Pancreas (tissue), 10 donors: ENCODE measurements around the gene BTBD17. TPM values are rescaled to one million over a fixed set of nuclear protein-coding genes. Genes with fewer than 3 reads are reported as not detected.
A peak's percentile ranks its signal among the peaks of the same experiment; 100 is the strongest.

ENCODE experiments used
- ATAC-seq, 4 donors: fragments of 200-7000 bp; cut with Tn5 transposase; one replicate each; pipeline versions ENCODE4 v1.8.0 to v1.9.1; 2020; ENCODE audit warnings: mild to moderate bottlenecking in 4 of 4, moderate library complexity in 4 of 4
- DNase-seq, 6 donors: peaks; one replicate each; pipeline ENCODE4 v3.0.0-alpha.2; 2020
- FAIRE-seq: peaks from 2 replicates; lab custom pipeline; 2012; peaks lifted over from hg19 to GRCh38; lab: Jason Lieb, UNC
- H3K27ac ChIP-seq, 4 donors: fragments of 200-600 bp; sonication (generic); 1 replicate in 3 of 4; 2 replicates in 1 of 4; pipeline versions ENCODE4 v1.5.0 to v1.8.0; 2020
- H3K27me3 ChIP-seq, 4 donors: fragments of 200-600 bp; one replicate each; pipeline ENCODE4 v1.8.0; 2021
- H3K36me3 ChIP-seq, 3 donors: fragments of 200-600 bp; sonication (generic) in 1 of 3; one replicate each; pipeline versions ENCODE4 v1.5.0 to v1.8.0; 2020 to 2021
- H3K4me1 ChIP-seq, 3 donors: fragments of 200-600 bp; one replicate each; pipeline ENCODE4 v1.8.0; 2021
- H3K4me3 ChIP-seq, 4 donors: fragments of 200-600 bp; sonication (generic) in 2 of 4; one replicate each; pipeline versions ENCODE4 v1.5.0 to v1.8.0; 2020 to 2021
- H3K9me3 ChIP-seq, 4 donors: fragments of 200-600 bp; one replicate each; pipeline ENCODE4 v1.8.0; 2021
- WGBS, 2 donors: extraction: QIAGEN DNeasy Blood & Tissue Kit; methylation state at CpG; one replicate each; pipeline ENCODE4 v1.1.7; 2013; 5-methylcytosine and 5-hydroxymethylcytosine counted together
- intact Hi-C, 3 donors: fragments of 100-400 bp; cut with DNase I; formaldehyde crosslinking; loops; one replicate each; pipeline versions ENCODE4 v1.11.1 to v1.14.2; 2022
- polyA plus RNA-seq, 2 donors: library from polyadenylated mRNA; stranded (reverse); fragments of 200-250 nt; gene quantifications; one replicate each; pipeline ENCODE4 v1.2.3, GENCODE V29; 2013
- total RNA-seq, 6 donors: library from RNA; stranded (reverse); fragmentation: NEBNext Ultra II Directional in 4 of 6; extraction: Animal tissue kit (Norgen Biotek cat#: 25700) in 4 of 6; gene quantifications; one replicate each; pipeline versions ENCODE4 v1.2.1 to v1.2.4, GENCODE V29; 2021 to 2023
- TF ChIP-seq, protein P1 (sequence below), 4 donors: fragments of 200-600 bp; sonication (generic) in 3 of 4; IDR thresholded peaks; one replicate each; pipeline versions ENCODE4 v1.5.0 to v1.8.0; 2021; ENCODE audit warnings: antibody characterized with exemption in 4 of 4
- donor health status: healthy with polysubstance abuse.
- donor health status: DM: no; HTN: no; CAD: no; lungs with moderate emphysema.
- donor health status: DM: no; HTN: no; CAD: no.
- donor health status: control.
- donor health status: control.
- donor health status: Bipolar disorder and iron deficiency.
- donor health status: DM: yes; HTN: yes; CAD: no.
- donor health status: DM: no; HTN: no; CAD: no.
- donor health status: DM: no; HTN: no; CAD: no.
- donor health status: DM: yes; HTN: yes; CAD: no.

Gene BTBD17
- total and polyA plus RNA-seq, 8 donors, result 0.08 to 1.7 (median 0.17) TPM

DNA sequence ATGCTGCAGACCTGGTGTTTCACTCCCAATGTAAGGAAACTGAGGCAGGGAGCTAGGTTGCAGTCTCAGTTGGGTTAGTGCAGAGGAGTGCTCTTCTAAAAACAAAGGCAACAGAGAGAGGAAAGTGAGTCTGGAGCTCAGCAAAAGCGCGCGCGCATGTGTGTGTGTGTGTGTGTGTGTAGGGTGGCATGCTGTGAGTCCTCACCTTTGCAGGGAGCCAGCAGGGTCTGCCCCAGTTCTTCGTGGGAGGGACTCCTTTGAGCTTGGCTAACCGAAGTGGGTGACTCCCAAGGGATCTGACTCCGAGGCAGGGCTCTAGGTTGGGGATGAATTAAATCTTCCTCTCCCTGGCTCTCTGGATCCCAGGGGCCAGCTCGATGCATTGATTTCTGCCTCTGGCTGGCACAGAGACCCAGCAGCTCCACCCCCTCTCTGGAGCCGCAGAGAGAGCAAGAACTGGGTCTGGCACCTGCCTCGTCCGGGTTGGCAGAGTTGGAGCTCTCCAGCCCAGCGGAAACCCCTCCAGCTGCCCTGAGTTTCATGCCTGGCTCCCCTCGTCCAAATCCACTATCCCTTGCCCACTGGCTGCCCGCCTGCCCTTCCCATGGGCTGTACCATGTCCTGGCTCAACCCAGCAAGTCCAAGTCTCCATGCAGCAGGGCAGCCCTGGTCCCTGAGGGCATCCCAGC is 1.3 kb upstream of the BTBD17 start:
- no peaks in the 10 kb centered on the region for H3K9me3 ChIP-seq
- no peaks in the 10 kb centered on the region for H3K4me1 ChIP-seq
- DNase-seq (peak in 1 of 6 donors; percentile 60), FAIRE-seq (no peak), ATAC-seq (peak in 1 of 4 donors; percentile 15)
- no peaks in the 10 kb centered on the region for H3K36me3 ChIP-seq
- TF ChIP-seq, protein P1, sequence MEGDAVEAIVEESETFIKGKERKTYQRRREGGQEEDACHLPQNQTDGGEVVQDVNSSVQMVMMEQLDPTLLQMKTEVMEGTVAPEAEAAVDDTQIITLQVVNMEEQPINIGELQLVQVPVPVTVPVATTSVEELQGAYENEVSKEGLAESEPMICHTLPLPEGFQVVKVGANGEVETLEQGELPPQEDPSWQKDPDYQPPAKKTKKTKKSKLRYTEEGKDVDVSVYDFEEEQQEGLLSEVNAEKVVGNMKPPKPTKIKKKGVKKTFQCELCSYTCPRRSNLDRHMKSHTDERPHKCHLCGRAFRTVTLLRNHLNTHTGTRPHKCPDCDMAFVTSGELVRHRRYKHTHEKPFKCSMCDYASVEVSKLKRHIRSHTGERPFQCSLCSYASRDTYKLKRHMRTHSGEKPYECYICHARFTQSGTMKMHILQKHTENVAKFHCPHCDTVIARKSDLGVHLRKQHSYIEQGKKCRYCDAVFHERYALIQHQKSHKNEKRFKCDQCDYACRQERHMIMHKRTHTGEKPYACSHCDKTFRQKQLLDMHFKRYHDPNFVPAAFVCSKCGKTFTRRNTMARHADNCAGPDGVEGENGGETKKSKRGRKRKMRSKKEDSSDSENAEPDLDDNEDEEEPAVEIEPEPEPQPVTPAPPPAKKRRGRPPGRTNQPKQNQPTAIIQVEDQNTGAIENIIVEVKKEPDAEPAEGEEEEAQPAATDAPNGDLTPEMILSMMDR (IDR thresholded peaks at IDR 0.05), result no peak
- no peak overlapping the region for H3K4me3 ChIP-seq
- 28% methylated on average over 13 to 14 of the region's 14 CpGs for WGBS, 2 donors
- H3K27me3 ChIP-seq, result peaks cover 0 to 10% (median 0%) of the 10 kb centered on the region in 4 donors
- H3K27ac ChIP-seq, result no peak overlapping the region
- intact Hi-C loops, result loop anchor here in 1 of 3 donors (5.0 kb wide), 1 partner anchor 51 kb away; no protein-coding TSS in a partner anchor

DNA sequence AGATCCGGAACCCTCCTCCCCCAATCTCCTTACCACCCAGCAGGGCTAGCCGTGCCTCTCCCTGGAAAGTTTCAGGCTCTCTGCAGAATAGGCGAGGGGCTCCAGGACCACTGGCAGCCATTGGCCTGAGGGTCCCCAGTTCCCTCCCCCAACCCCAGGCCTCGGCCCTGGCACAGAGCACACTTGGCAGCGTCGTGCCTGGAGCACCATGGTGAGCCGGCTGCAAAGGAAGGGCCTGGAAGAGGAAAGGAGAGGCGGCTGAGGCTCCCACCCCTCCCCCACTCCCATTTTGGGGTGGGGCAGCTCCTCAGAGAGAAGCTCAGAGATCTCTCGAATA is 369 bp upstream of the BTBD17 start:
- Histone ChIP-seq H3K4me1 (peaks cover 0 to 3% (median 0%) of the 10 kb centered on the region in 3 donors), H3K4me3 (no peak overlapping the region), H3K27ac (no peak overlapping the region), H3K27me3 (peaks cover 0 to 18% (median 2%) of the 10 kb centered on the region in 4 donors), H3K36me3 (no peaks in the 10 kb centered on the region), H3K9me3 (no peaks in the 10 kb centered on the region)
- intact Hi-C loops, result loop anchor here in 1 of 3 donors (5.0 kb wide), 1 partner anchor 50 kb away; no protein-coding TSS in a partner anchor
- FAIRE-seq, result no peak
- no peak for DNase-seq
- TF ChIP-seq, protein P1 (IDR thresholded peaks at IDR 0.05), result no peak
- 19 to 28% methylated on average over 9 of the region's 9 CpGs for WGBS, 2 donors
- ATAC-seq, result no peak

DNA sequence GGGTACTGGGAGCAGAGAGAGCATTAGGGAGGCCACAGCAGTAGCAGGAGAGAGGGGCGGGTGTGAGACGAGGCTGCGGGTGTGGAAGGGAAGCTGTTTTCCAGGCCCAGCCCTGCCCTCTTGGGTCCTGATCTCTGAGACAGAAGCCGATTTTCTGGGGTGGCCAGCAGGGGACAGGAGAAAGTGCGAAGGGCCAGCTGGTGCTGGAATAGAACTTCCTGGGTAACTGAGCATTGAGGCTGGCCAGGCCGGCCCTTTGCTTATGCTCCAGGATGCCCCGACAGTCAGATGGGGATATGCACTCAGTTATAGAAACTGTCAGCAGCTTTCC is 804 bp downstream of the BTBD17 start:
- no peak for FAIRE-seq
- no peaks in the 10 kb centered on the region for H3K9me3 ChIP-seq
- H3K4me1 ChIP-seq, result peaks cover 0 to 3% (median 0%) of the 10 kb centered on the region in 3 donors
- no peak overlapping the region for H3K4me3 ChIP-seq
- ATAC-seq, result no peak
- intact Hi-C loops, result loop anchor here in 1 of 3 donors (5.0 kb wide), 1 partner anchor 49 kb away; no protein-coding TSS in a partner anchor
- DNase-seq, result no peak
- TF ChIP-seq, protein P1 (IDR thresholded peaks at IDR 0.05), result no peak
- no peaks in the 10 kb centered on the region for H3K36me3 ChIP-seq
- WGBS, 2 donors, result 40 to 56% methylated on average over 7 of the region's 7 CpGs
- peaks cover 0 to 23% (median 2%) of the 10 kb centered on the region in 4 donors for H3K27me3 ChIP-seq
- H3K27ac ChIP-seq, result no peak overlapping the region

DNA sequence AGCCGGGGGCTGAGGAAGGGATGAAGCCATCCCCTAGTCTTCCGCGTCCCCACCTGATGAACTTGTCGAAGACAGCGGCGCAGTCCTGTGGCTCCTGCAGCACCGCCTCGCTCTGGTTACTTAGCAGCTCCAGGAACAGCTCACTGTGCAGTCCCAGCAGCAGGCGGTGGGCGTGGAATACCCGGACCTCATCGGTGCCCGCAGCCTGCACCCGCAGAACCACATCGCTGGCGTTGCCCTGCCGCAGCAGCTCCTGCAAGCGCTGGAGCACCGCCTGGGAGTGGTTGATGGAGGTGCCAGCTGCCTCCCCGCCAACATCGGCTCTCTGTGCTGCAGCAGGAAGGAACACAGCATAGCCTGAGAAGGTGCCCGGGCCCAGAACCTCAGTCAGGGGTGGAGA is 1.8 kb downstream of the BTBD17 start:
- H3K4me3 ChIP-seq, result no peak overlapping the region
- H3K27me3 ChIP-seq, result peaks cover 0 to 23% (median 2%) of the 10 kb centered on the region in 4 donors
- FAIRE-seq (no peak), ATAC-seq (no peak), DNase-seq (no peak)
- H3K4me1 ChIP-seq, result peaks cover 0 to 3% (median 0%) of the 10 kb centered on the region in 3 donors
- intact Hi-C loops, result loop anchor here in 1 of 3 donors (5.0 kb wide), 1 partner anchor 48 kb away; no protein-coding TSS in a partner anchor
- H3K9me3 ChIP-seq, result no peaks in the 10 kb centered on the region
- H3K36me3 ChIP-seq, result no peaks in the 10 kb centered on the region
- TF ChIP-seq, protein P1 (IDR thresholded peaks at IDR 0.05), result no peak
- no peak overlapping the region for H3K27ac ChIP-seq
- WGBS, 2 donors, result 73 to 77% methylated on average over 22 of the region's 22 CpGs

DNA sequence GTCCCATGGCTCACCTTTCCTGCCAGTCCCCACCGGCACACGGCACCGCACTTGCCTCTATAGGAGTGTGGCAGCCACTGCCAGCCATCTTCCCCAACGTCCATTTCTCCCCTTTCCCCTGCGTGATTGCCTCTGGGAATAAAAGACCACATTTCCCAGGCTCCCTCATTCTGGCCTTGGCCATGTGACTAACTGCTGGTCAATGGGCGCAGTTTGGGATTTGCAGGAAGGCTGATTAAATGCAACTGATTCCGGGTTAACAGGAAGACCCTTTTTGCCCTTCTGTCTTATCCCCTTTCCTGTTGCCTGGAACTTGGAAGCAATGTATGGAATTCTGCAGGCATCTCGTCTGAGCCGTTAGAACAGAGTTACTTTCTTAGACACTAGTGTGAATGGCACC is 3.0 kb downstream of the BTBD17 start:
- Histone ChIP-seq H3K4me1 (peaks cover 0 to 3% (median 0%) of the 10 kb centered on the region in 3 donors), H3K9me3 (no peaks in the 10 kb centered on the region), H3K27me3 (peaks cover 0 to 27% (median 4%) of the 10 kb centered on the region in 4 donors), H3K4me3 (no peak overlapping the region), H3K27ac (no peak overlapping the region), H3K36me3 (no peaks in the 10 kb centered on the region)
- DNase-seq, result no peak
- TF ChIP-seq, protein P1 (IDR thresholded peaks at IDR 0.05), result no peak
- 54 to 63% methylated on average over 9 of the region's 9 CpGs for WGBS, 2 donors
- FAIRE-seq, result no peak
- intact Hi-C loops, result no loop called here
- no peak for ATAC-seq
